GM04503 (cell line): ENCODE measurements around the gene CORT.
"Not testable (repeated sequence)": the region's sequence is repeated elsewhere in the genome, so short reads cannot be mapped to it uniquely, and the experiment has no call there.

ENCODE experiments used
- DNase-seq: peaks from one replicate; pipeline ENCODE4 v3.0.0-alpha.2; 2012; ENCODE audit warnings: low read depth

CORT gene

DNA sequence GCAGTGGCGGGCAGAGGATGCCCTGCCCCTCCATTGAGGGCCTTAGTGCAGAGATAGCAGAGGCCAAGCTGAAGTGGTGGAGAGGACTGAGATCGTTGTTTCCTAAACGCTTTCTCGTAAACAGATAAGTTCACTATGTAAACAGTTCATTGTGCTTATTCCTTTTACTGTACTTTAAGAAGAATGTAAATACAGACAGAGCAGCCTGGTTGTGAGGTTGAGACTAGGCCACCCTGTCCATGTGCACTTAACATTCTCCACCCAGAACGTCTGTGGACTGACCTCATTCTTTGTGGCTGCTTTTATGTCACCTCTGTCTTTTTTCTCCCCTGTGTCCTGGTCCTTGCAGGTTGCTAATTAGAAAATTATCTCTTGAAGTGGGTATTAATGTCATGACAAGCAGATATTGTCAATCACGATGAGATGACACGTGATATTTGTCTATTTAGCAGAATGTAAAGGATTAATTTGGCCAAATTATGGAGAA is 11.1 kb upstream of the CORT start:
- no peak for DNase-seq

DNA sequence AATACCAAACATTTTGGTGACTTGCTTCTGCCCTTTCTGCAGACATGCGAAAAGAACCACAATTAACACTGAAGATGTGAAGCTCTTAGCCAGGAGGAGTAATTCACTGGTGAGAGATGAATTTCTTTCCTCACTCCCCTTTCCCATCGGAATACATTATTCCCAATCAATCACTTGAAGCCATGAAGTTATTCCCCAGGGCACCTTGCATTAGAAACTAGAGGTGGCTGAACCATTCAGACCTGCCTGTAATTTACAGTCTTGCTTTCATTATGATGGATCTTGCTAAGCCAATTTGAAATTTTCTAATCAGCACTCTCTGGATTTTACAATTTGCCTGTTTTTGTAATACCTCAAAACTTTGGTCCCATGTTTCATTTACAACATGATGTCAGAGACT is 9.5 kb upstream of the CORT start:
- no peak for DNase-seq

DNA sequence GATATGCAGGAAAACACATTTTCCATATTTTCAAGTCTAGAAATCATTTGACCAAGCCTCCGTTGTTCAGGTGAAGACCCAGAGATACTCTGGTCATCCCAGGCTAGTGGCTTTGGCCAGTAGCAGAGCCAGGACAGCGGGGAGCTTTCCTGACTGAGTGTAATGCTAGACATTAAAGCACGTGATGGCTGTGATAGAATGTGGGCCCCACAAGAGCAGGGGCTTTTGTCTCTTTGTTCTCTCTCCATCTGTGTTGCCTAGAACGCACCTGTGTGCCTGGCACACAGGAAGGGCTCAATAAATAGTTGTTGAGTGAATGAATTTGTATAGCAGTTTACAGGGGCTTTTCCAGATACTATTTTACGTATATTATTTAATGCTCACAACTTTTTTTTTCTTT is 9.0 kb upstream of the CORT start:
- DNase-seq, result no peak

DNA sequence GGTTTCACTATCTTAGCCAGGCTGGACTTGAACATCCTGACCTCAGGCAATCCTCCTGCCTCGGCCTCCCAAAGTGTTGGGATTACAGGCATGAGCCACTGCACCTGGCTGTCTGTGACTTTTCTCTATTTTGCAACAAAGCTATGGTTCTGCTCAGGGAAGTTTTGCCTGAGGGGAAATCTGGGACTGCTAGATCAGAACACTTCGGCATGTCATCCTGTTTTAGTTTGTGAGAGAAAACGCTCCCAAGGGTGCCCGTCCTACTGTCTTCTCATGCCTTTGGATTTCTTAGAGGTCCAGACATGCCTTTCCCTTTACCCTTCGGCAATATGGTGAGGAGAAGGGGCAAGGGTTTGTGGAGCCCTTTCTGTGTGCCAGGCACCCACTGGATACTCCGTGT is 5.6 kb upstream of the CORT start:
- no peak for DNase-seq

DNA sequence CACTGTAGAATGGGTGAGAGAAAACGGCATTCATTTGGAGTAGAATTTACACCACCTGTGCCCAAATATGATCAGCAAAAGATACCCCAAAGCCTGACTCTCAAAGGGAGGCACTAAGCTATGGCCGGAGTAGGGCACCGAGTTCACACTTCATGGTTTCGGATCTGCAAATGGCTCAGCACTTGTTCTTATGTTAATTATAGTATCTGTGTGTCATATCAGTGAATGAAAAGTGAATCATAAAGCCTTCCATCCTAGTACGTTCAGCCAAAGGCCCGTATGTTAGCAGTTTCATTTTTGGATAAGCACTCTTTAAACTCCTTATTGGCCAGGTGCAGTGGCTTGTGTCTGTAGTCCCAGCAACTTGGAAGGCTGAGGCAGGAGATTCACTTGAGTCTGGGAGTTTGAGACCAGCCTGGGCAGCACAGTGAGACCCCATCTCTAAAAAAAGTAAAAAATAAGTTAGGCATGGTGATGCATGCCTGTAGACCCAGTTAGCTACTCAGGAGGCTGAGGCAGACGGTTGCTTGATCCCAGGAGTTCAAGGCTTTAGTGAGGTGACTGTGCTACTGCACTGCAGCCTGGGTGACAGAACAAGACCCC is 4.9 kb upstream of the CORT start:
- DNase-seq, result no peak

DNA sequence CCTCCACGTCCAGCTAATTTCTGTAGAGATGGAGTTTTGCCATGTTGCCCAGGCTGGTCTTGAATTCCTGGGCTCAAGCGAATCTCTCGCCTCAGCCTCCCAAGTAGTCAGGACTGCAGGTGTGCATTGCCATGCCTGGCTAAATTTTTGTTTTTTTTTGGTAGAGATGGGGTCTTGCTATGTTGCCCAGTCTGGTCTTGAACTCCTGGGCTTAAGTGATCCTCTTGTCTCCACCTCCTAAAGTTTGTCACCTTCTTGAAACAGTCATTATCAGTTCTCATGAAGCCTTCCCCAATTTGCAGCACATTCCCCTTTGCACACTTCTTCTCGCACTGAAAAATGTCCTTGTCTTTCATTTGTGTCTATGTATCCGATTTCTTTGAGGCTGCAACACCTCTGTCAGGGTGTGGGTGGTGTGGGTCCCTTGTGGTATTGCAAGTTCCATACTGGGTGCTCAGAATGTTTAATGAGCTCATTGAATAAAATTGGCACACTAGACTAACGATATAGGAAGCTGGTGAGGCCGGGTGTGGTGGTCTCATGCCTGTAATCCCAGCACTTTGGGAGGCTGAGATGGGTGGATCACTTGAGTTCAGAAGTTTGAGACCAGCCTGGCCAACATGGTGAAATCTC is 2.9 kb upstream of the CORT start:
- DNase-seq, result no peak

DNA sequence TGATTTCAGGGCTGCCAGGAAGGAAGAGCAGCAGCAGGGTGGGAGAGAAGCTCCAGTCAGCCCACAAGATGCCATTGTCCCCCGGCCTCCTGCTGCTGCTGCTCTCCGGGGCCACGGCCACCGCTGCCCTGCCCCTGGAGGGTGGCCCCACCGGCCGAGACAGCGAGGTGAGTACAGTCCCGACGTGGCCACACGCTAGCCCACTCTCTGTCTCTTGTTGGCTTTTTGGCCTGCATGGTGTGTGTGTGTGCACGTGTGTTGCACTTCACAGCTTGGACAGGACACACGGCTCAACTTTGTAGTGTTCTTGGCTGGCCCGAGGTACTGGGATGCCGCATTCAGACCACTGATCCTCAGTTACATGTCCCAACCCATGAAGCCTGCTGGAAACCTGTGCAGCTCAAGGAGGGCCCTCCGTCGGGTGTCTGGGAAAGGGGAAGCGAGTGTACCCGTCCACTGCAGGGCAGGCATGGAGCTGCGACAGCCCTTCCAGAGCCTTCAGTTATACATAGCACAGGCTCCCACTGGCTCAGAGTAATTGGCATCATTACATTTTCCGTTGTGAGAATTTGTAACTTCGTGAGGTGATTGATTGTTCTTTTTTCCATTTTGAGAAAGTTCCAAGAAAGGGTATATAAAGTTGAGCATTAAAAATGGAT is 454 bp downstream of the CORT start:
- DNase-seq, result no peak

DNA sequence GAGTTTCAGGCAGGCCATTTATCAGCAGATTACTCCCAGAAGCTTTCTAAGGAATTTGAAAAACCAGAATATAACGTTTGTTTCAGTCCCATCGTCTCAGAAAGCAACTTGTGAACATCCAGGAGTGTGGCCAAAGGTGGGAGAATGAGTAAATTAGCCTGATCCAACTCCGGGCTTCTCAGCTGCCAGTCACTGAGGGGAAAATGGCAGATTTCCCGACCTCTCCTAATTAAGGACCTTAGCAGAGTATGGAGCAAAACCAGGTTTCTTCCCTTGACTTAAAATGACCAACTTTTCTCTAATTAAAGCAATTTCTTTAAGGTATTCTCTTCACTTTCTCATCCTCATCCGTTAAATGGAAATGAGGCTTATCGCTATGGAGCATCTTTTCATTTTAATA is 1.0 kb downstream of the CORT start:
- DNase-seq, result no peak

DNA sequence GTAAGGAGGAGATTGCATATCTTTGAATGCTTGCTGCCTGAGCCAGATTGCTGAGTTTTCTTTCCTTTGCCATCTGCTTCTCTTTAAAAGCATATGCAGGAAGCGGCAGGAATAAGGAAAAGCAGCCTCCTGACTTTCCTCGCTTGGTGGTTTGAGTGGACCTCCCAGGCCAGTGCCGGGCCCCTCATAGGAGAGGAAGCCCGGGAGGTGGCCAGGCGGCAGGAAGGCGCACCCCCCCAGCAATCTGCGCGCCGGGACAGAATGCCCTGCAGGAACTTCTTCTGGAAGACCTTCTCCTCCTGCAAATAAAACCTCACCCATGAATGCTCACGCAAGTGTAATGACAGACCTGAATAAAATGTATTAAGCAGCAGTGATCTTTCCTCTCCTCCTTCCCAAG is 1.5 kb downstream of the CORT start:
- peak; percentile 49 for DNase-seq

DNA sequence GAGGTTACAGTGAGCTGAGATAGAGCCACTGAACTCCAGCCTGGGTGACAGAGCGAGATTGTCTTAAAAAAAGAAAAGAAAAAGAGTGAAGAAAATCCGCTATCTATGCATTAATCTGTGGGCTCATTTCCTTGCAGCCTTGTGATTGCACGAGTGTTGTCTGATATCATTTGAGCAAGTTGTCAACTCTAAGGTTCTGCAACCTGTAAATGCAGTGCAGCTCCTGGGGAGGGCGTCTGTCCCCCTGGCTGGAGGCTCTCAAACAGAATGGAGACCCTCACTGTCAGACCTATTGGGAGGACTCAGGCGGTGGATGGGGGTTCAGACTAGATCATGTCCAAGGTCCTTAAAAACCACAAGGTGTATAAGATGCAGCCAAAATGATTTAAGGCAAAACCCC is 6.2 kb downstream of the CORT start:
- no peak for DNase-seq

DNA sequence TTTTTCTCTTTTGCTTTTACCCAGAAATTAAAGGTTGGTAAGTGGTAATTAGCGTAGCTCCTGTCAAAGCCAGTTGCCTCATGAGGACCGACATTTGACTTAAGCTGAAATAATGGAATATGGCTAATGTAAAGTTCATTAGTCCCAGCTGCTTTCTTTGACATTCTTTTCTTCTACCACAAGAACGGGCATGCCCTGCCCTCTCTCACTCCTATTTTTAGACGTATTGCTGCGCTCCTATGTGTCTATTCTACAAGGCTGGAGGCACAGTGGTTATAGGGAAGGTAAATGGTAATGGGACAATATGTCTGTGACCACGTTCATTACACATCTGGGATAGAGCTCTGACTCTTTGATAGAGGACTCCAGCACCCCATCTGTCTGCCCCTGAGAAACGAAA is 6.8 kb downstream of the CORT start:
- DNase-seq, result no peak

DNA sequence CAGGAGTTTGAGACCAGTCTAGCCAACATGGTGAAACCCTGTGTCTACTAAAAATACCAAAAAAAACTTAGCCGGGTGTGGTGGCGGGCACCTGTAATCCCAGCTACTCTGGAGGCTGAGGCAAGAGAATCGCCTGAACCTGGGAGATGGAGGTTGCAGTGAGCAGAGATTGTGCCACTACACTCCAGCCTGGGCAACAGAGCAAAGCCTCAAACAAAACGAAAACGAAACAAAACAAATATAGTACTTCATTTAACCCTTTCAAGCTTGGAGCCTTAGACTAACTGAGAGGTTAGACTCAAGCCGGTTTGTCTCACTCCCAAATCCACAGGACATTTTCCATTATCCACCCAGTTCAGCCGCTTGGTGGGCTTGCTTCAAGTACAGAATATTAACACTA is 7.6 kb downstream of the CORT start:
- not testable (repeated sequence) for DNase-seq

DNA sequence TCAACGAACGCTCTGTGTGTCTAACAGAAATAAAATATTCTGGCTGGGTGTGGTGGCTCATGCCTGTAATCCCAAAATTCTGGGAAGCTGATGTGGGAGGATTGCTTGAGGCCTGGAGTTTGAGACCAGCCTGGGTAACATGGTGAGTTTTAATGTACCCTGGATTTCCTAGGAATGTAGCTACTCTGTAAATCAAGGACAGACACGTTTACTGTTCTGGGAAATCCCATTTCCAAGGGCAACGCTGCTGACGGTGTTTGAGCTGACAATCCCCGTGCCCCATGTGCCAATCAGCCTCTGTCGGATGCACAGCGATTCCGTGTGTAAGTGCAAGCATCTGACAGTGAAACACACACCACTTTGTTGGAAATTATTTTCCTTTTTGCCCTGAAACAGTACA is 8.0 kb downstream of the CORT start:
- DNase-seq, result no peak

DNA sequence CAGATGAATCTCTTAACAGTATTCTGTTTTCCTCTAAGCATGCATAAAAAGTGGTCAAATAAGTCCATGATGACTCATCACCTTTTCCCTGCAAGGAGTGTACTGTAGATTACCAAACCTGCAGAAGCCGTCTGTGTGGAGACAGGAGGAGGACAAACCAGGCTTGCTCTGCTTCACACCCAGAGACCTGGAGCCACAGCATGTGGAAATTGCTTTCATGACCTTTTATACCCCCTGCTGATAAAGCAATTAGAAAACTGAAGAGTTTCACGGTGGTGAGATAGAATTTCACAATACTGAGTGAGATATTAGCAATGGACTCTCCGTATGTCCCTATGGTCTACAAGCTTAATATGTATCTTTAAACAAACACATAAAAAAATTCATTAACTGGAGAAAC is 9.4 kb downstream of the CORT start:
- peak; percentile 42 for DNase-seq

DNA sequence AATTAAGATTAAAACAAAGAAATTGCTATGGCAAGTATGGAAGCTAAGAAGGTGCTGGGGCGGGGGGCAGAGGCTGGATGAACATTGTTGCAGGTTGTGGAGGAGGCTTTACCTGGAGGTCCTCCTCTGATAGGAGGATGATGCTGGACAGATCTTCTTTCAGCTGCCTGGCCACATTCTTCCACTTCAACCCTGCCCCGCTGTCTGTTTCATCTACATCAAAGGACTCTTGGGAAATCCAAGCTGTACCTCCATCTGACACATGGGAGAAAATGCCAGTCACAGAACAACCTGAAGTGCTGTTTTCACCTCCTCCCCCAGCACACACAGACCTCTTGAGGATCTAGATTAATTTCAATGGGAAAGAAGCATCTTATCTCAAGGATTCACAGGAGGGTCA is 17.2 kb downstream of the CORT start:
- DNase-seq, result no peak

DNA sequence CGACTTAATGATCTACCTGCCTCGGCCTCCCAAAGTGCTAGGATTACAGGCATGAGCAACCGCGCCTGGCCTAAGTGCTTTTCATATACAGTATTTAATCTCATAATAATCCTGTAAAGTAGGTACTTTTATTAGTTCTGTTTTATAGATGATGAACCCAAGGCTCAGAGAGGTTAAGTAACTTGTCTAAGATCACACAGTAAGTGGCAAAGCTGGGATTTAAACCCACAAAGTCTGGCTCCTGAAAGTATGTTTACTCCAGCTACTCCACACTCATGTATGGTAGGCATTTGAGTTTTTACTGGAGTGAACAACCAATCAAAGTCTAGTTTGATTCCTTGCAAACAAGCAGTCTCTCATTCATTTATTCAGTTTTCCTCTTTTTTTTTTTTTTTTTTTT is 20.2 kb downstream of the CORT start:
- DNase-seq, result no peak

DNA sequence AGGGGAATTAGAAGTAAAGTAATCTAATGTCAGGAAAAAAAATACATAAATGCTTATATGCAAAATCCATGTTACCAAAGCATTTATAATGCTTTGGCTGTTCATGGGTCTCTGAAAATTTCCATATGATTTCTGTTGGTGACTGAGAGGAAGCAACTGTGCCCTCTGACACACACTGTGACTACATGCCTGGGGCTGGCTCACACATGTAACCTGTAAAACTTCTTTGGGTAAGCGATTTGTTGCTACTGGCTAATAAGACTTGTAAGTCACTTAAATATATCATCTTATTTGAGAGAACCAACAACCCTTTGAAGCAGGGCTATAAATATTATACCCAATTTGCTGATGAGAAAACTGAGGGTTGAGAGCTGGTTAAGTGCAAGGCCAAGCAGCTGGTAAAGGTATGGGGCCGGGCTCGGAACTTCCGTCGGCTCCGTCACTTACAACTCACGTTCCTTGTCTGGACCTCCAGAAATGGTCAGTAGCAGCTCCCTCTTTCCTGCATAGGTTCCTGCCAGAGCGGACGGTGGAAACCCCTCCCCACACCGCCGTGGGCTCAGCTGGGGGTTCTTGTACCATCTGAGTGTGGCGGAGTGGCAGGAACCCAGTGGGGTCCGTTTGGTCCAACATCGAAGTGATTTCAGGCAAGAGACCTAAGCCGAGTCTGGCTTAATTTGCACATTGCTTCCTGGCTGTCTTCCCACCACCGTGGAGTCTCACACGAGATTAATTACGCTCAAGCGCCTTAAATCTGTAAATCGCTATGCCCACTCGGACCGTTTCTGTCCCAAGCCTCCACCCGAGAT is 21.8 kb downstream of the CORT start:
- peak; percentile 23 for DNase-seq

DNA sequence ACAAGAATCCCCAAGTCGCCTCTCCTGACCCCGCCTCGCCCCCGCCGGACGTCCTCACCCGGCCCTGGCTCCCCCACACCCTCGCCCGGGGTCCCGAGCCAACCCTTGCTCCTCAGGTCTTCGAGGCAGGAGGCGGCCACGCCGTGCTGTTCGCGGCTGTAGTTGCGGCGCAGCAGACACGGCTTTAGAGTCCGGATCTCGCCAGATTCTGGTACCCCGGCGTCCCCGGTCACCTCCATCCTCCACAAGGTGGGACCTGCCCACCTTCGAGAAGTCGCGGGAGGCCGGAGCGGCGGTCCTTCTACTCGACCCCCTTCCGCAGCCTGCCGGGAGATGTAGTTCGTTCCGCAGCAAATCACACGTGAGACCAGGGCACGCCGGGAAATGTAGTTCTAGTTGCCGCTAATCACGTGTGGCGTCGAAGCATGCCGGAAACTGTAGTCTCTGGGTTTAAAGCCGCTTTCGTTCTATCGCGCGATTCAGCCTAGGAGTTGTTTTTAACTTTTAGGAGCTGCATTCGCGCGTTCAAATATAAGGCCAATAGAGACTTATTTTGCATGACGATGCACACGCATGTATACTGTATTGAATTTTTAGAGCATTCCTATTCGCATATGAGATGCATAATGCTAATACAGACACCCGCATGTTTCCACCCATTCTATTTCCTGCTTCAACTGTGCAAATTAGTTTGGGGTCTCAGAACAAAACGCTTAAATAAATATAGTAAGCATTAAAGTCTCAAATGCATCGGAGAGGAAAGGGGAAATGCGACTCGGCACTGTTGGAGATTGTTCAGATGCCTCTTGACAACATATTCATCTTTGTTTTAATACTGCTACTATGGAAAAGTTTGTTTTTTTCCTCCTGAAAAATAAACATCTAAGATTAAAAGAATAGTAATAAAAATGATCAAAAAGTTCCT is 22.7 kb downstream of the CORT start, which contains the start of gene DFFA:
TSS of gene DFFA (minus strand) at position 310 of the 925 bp plus-strand sequence. CDS start at position 239, 71 bp downstream.
- peak; percentile 85 for DNase-seq

DNA sequence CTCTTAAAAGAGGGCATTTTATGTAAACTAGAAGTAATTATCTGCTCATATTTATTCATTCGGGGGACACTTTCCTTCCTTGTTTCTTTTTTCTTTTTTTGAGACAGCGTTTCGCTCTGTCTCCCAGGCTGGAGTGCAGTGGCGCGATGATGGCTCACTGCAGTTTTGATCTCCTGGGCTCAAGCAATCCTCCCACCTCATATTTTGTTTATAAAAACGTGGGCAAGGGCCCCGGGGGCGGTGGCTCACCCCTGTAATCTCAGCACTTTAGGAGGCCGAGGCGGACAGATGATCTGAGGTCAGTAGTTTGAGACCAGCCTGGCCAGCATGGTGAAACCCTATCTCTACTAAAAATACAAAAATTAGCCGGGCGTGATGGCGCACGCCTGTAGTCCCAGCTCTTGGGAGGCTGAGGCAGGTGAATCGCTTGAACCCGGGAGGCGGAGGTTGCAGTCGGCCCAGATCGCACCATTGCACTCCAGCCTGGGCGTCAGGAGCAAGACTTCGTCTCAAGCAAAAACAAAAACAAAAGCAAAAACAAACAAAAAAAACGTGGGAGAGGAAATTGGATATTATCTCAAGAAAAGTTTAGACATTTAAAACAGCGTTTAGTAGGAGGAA is 23.4 kb downstream of the CORT start:
- no peak for DNase-seq

DNA sequence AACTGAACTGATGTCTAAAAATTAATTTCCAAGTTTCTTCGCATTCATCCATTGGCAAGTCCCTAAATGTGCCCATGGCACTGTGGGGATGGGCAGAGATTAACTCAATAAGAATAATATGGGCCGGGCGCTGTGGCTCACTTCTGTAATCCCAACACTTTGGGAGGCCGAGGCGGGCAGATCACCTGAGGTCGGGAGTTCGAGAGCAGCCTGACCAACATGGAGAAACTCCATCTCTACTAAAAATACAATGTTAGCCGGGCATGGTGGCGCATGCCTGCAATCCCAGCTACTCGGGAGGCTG is 24.4 kb downstream of the CORT start:
- not testable (repeated sequence) for DNase-seq
